ENCODE results near the gene MZF1. TPM values are rescaled to one million over a fixed set of nuclear protein-coding genes. Genes with fewer than 3 reads are reported as not detected.

The MZF1 gene
- total RNA-seq, 1 experiment from 2014 or later = 18.0 TPM

- H3K9me2 ChIP-seq (replicated peaks; ENCODE audit: low read length) = no peaks in the 10 kb centered on the region
- H2AFZ ChIP-seq (ENCODE audit: low read length) = peak within 1 kb of the TSS; percentile 85
- DNase-seq = peak; percentile 98
- no peaks in the 10 kb centered on the region for H3K9me3 ChIP-seq (ENCODE audit: low read length)
- peaks cover 13% of the 10 kb centered on the region for H3K4me1 ChIP-seq (ENCODE audit: insufficient read depth, low read length)
- ATAC-seq = peak; percentile 79
- POLR2A ChIA-PET (ENCODE audit: unreplicated experiment) = interaction anchor here (0.5 to 1.7 kb wide), 5 partner anchors 14 to 40 kb away, joined by 3 to 11 read pairs (median 5); partner anchors contain the start of genes CHMP2A and TRIM28
- intact Hi-C loops (cut with micrococcal nuclease) = loop anchor here (1.0 to 2.0 kb wide), 2 partner anchors 20 to 55 kb away; no protein-coding TSS in a partner anchor
- no peaks in the 10 kb centered on the region for H3F3A ChIP-seq (ENCODE audit: low read length, unreplicated experiment)
- H4K20me1 ChIP-seq (ENCODE audit: low read length) = no peaks in the 10 kb centered on the region
- CTCF ChIA-PET = interaction anchor here (0.6 to 1.4 kb wide), 7 partner anchors 15 to 157 kb away, joined by 3 to 9 read pairs (median 4); partner anchors contain the start of genes CHMP2A, TRIM28, ZNF324B and ZNF497
- peak within 1 kb of the TSS; percentile 94 for H3K9ac ChIP-seq (ENCODE audit: low read length)
- BruUV-seq (replicated peaks) = TSS peak; percentile 33
- H3K4me3 ChIP-seq (ENCODE audit: low read length) = peak within 1 kb of the TSS; percentile 89
- peaks cover 14% of the 10 kb centered on the region for H3K36me3 ChIP-seq (ENCODE audit: low read depth, low read length)
- H3K27me3 ChIP-seq (ENCODE audit: low read length) = no peaks in the 10 kb centered on the region
- peak within 1 kb of the TSS; percentile 95 for H3K4me2 ChIP-seq (ENCODE audit: low read length)
- peaks cover 40% of the 10 kb centered on the region for H3K79me2 ChIP-seq (ENCODE audit: low read length)
- peak within 1 kb of the TSS; percentile 65 for H3K27ac ChIP-seq (ENCODE audit: low read length)
- TF ChIP-seq CTCF (conservative IDR thresholded peaks at IDR 0.05; ENCODE audit: low read depth, low read length) (peak; percentile 79), EZH2 (IDR thresholded peaks at IDR 0.05; ENCODE audit: low read length, unreplicated experiment) (no peak)
Measured at GRCh38 chr19:58519355-58520256, 53.5 kb downstream of the MZF1 start, which contains the start of gene ZBTB45. Gene ZBTB45 (minus strand): TSS chr19:58519810. CDS start chr19:58517673, 2,137 bp downstream.

DNA sequence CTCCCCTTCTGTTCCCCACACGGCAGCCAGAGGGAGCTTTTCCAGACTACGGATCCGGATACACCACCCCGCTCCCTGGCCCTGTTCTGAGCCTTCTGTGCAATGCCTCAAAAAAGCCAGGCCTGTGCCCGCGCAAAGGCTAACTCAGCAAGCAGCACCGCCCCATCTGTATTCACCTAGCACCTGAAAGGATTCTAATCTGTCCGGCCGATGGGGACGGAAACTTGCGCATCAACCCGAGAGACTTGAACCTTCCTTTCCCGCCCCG is 54.1 kb downstream of the MZF1 start:
- TF ChIP-seq CTCF (conservative IDR thresholded peaks at IDR 0.05; ENCODE audit: low read depth, low read length) (no peak; the same call in 1 of the 2 replicates), EZH2 (IDR thresholded peaks at IDR 0.05; ENCODE audit: low read length, unreplicated experiment) (no peak), EZH2phosphoT487 (IDR thresholded peaks at IDR 0.05; ENCODE audit: borderline replicate concordance, low read length) (no peak)
- H3K4me3 ChIP-seq (ENCODE audit: low read length) = peak overlapping the region; percentile 89
- peaks cover 16% of the 10 kb centered on the region for H3K4me1 ChIP-seq (ENCODE audit: insufficient read depth, low read length)
- peaks cover 44% of the 10 kb centered on the region for H3K79me2 ChIP-seq (ENCODE audit: low read length)
- peak overlapping the region; percentile 95 for H3K4me2 ChIP-seq (ENCODE audit: low read length)
- ChIA-PET POLR2A (ENCODE audit: unreplicated experiment) (interaction anchor here (1.1 to 1.7 kb wide), 2 partner anchors 25 to 40 kb away, joined by 3 to 6 read pairs; partner anchors contain the start of gene TRIM28), CTCF (interaction anchor here (0.9 to 1.4 kb wide), 5 partner anchors 14 to 157 kb away, joined by 3 to 5 read pairs (median 3); partner anchors contain the start of genes CHMP2A, ZNF324B and ZNF497)
- peak; percentile 52 for ATAC-seq
- H3K9ac ChIP-seq (ENCODE audit: low read length) = peak overlapping the region; percentile 94
- H3K9me3 ChIP-seq (ENCODE audit: low read length) = no peaks in the 10 kb centered on the region
- H3K27ac ChIP-seq (ENCODE audit: low read length) = peak overlapping the region; percentile 65
- H3K9me2 ChIP-seq (replicated peaks; ENCODE audit: low read length) = no peaks in the 10 kb centered on the region
- H3F3A ChIP-seq (ENCODE audit: low read length, unreplicated experiment) = no peaks in the 10 kb centered on the region
- H3K27me3 ChIP-seq (ENCODE audit: low read length) = no peaks in the 10 kb centered on the region
- DNase-seq = peak; percentile 77
- no peaks in the 10 kb centered on the region for H4K20me1 ChIP-seq (ENCODE audit: low read length)
- peaks cover 14% of the 10 kb centered on the region for H3K36me3 ChIP-seq (ENCODE audit: low read depth, low read length)
- intact Hi-C loops (cut with micrococcal nuclease) = loop anchor here (1.0 to 2.0 kb wide), 2 partner anchors 20 to 56 kb away; no protein-coding TSS in a partner anchor
- H2AFZ ChIP-seq (ENCODE audit: low read length) = peak overlapping the region; percentile 85
- BruUV-seq (replicated peaks) = no TSS peak
